IPS DF 4.7 (cell line): ENCODE measurements around the gene PROC.
"Not testable (repeated sequence)": the region's sequence is repeated elsewhere in the genome, so short reads cannot be mapped to it uniquely, and the experiment has no call there.

Experiments
- DNase-seq: peaks from one replicate; pipeline ENCODE4 v3.0.0-alpha.2; 2013; ENCODE audit warnings: low spot score; ENCODE audit errors: extremely low read depth

Gene PROC

GRCh38 chr2:127394492-127394891 is 23.7 kb upstream of the PROC start:
- DNase-seq = no peak

GRCh38 chr2:127397568-127398238 is 20.5 kb upstream of the PROC start:
- DNase-seq = no peak

DNA sequence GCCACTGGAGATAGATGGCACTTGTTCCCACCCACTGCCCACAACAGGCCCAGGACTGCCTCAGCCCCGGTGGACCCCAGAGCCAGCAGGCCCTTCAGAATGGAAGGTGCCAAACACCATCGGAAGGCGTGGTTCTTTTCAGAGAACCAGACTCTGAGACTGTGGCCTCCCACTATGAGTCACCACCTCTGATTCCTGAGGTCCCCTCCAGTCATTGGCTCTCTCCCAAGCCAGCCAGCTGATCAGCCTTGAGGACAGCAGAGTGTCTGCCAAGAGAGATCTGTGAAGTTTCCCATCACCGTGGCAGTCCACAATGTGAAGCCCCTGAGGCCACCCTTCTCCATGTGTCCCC is 20.0 kb upstream of the PROC start:
- DNase-seq = no peak

DNA sequence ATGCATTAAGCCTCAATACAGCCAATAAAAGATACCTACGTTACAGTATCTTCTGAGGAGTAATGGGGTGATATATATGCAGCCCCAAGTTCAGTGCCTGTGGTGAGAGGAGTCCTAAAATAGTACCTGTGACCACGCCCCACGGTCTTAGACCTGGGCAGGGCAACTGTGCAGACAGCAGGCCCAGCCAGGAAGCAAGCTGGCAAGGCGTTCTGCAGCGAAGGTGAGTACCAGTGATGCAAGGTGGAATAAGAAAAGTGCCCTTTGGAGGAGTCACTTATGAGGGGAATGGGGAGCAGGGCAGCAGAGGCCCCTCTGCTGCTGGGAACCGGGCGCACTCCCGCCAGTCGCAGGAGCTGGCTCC is 17.7 kb upstream of the PROC start:
- DNase-seq = no peak

DNA sequence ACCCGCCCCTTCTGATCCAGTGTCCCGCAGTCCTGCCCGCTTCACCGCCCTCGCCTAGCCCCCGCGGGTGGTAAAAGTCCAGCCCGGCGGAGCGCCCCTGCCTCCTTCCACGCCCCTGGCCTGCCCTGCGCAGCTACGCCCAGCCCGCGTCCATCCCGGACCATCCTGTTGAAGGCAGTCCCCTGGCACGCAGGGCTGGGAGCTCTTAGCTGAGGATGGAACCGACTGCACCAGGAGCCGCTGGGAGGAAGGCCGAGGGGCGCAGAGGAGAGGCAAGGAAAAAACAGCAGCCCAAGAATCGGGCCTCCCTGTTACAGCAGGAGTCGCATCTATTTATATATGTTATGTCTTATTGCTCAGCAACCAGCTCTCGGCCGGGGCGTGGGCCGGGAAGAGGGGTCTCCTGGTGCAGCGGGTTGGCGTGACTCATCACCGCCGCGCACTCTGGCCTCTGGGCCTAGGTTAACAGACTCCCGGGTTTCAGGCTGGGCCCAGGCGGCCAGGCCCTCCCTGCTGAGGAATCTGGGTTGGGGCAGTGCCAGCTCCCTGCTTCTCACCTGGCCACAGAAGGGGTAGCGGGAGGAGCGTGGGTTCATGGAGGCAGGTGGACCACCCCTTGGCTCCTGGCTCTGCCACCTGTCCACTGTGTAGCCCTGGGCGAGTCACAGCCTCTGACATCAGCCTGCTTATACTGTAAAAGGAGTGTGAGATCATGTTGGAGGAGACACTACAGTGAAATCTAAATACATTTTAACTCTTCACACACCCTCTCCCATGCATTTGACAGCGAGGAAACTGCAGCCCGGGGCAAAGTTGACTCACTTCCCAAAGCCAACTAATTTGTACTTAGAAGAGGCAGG is 17.1 kb upstream of the PROC start:
- DNase-seq = no peak

DNA sequence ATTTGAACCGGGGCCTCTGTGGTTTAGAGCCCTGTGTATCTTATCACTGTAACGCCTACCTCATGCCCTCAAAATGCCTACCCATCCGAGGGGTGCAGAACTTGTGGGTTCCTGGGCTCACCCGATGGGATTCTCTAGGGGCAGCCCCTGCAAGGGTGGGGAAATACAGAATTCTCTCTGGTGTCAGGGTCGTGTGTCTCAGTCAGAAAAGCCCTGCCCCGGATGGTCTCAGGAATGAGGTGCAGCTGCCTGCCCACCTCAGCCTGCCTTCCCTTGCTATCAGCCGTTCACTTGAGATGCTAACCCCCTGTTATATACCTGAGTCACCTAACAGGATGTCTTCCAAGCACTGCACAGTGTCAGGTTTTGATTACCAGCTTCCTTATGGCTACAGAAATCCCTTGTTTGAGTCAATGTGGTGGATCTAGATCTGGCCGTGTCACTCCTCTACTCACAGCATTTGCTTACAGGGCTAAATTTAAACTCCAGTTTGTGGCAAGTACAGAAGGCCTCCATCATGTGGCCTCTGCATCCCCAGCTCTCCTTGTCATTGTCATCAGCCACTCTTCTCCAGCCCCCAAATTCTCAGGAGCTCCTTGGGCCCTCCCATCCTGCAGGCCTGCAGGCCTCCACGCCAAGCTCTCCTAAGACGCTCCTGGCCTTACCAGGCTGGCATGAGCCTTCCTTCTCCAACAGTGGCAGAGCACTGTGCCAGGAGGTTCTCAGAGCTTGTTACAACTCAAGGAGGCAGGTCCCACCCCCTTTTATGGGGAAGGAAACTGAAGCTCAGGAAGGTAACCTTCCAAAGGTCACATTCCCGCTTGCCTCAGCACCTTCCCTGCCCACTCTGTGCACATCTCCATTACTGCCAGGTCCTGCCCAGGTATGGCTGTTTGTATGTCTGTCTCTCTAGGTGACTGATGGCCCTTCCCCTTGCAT is 16.2 kb upstream of the PROC start:
- DNase-seq = no peak

DNA sequence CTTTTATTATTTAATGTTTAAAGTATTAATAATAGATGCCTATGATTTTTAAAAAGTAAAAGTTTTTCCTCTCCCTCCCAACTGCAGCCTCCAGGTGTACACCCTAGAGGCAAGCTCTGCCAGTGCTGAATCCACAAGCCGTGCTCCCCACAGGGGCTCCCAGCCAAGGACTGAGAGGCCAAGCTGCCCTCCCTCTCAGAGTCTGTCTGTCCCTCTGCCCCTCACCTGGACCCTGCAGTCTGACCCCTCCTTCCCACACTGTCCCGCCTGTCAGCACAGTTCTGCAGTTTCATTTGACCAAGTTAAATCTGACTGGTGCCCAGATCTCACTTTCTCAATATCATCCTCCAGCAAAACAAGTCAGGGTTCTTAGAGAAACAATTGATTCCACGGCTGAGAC is 14.8 kb upstream of the PROC start:
- no peak for DNase-seq

DNA sequence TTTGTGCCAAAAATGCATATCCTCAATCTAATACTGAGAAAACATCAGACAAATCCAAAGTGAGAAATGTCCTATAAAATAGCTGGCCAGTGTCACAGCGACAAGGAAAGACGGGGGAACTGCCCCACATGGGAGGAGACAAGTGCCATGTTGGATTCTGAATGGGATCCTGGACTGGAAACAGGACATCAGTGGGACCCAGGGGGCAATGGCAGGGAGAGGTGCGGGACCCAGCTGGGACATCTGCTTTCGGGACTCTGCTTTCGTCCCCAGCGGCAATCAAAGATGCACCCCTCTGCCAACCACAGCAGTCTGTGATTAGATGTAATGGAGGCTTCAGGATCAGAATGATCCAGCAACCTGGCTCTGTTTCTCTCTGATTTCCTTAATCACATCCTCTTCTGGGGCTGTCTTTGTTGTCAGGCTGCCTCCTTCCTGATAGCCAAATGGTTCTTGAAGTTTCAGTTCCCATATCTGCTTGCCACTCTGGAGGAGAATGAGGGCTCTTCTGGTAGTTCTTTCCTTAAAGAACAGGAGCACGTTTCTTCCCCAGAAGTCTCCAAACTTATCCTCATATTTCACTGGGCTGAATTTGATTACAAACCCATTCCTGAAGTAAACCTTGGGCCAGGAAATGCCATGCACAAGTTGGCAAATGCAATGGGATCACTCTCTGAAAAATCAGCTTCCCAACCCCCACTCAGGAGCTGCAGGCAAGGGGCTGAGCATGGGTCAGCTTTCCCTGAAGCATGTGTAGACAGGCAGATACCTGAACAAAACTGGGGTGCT is 13.6 kb upstream of the PROC start:
- DNase-seq = no peak

DNA sequence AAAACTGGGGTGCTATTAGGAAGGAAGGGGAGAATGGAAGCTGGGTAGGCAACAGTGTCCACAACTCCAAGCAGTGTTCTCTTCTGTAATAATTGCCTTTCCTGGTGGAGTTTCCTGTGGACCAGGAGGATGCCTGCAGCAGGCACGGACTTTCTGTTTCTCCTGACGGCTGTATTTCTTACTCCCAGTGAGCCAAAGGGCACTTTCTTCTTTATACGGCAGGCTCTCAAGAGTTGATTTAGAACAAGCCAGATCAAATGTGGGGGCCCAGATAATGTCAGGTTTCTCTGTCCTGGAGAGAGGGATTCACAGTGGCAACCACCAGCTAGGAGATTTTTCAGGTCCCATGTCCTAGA is 13.0 kb upstream of the PROC start:
- DNase-seq = no peak

- DNase-seq = no peak
These were observed 11.8 kb upstream of the PROC start for GRCh38 chr2:127406454-127406853.

- DNase-seq = no peak
These were observed 11.1 kb upstream of the PROC start for GRCh38 chr2:127407091-127407490.

DNA sequence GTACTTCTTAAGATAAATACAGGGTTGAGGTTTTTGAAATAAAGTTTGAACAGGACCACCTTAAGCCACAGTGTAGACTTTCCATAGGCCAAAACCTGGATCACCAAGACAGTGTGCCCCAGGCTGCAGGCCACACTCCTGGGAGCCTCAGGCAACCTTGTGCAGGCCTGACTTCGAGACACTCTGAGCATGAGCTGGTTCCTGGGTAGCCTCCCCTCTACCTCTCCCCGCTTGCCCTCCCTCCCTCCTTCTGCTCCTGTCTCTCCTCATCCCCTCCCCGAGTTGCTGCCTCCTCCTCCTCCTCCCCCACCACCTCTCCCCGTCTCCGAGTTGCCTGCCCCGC is 10.6 kb upstream of the PROC start:
- no peak for DNase-seq

GRCh38 chr2:127408004-127408806 is 10.0 kb upstream of the PROC start:
- no peak for DNase-seq

GRCh38 chr2:127408807-127409099 is 9.5 kb upstream of the PROC start:
- no peak for DNase-seq

DNA sequence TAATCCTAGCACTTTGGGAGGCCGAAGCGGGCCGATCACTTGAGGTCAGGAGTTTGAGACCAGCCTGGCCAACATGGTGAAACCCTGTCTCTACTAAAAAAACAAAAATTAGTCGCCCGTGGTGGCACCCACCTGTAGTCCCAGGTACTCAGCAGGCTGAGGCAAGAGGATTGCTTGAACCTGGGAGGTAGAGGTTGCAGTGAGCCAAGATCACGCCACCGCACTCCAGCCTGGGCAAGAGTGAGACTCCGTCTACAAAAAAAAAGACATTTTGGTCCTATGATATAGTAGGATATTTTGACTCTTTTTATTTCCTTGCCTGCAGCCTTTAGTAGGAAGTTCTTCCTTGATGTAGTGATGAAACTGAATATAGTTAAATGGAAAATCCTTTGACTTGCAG is 8.5 kb upstream of the PROC start:
- DNase-seq = not testable (repeated sequence)

GRCh38 chr2:127410871-127411652 is 7.2 kb upstream of the PROC start:
- no peak for DNase-seq

DNA sequence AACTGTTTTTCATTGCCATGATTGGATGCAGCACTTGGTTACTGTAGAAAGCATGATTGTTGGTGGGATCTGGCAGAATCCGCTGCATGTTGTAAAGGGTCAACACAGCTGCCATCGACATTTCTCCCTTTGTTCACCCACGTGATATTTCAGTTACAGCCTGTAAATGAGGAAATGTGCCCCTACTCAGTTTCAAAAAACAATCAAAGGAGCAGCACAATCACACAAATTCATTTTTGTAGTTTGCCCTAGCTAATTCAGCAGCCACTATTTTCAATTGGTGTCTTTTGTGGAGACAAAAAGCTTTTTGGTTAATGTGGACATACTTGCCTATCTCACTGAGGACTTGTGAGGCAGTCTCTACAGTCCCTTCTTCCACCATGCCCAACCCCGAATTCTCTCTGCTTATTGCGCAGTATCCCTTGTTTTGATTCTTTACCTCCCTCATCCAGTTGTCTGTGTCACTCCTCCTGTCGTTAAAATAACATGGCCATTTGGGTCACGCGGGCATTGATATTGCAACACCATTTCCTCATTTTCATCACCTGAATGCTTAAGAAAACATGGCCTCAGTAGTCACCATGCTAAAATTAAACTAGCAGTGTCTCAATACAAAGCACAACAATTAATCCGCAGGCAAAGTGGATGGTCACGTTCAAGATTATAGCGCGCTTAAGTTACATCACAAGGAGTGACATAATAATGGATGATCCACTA is 6.4 kb upstream of the PROC start:
- no peak for DNase-seq

DNA sequence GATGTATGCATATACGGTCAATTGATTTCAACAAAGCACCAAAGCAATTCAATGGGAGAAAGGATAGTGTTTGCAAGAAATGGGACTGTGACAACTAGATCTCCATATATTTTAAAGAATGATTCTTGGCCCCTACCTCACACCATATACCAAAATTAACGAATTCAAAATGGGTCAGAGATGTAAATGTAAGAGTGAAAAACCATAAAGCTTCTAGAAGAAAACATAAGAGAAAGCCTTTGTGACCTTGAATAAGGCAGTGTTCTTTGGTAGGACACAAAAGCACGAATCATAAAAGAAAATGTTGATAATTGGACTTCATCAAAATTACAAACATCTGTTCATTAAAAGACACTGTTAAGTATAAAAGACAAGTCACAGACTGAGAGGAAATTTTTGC is 5.0 kb upstream of the PROC start:
- DNase-seq = no peak
